GM19468 (cell line): ENCODE data around the gene NOL12.

Experiments used
- ATAC-seq: cut with Tn5 transposase; IDR thresholded peaks from one replicate; pipeline ENCODE4 v1.9.1; 2021; ENCODE audit warnings: mild to moderate bottlenecking, moderate library complexity, moderate number of reproducible peaks; ENCODE audit not compliant: unreplicated experiment; ENCODE audit errors: extremely low read depth

Gene NOL12

GRCh38 chr22:37659066-37659896 is 26.9 kb upstream of the NOL12 start:
- no peak for ATAC-seq

- no peak for ATAC-seq
Measured at GRCh38 chr22:37659897-37660708, 26.0 kb upstream of the NOL12 start.

- ATAC-seq: no peak
Measured at GRCh38 chr22:37660709-37661045, 25.5 kb upstream of the NOL12 start.

- no peak for ATAC-seq
Measured at GRCh38 chr22:37661160-37661924, 24.8 kb upstream of the NOL12 start.

GRCh38 chr22:37662039-37662438 is 24.1 kb upstream of the NOL12 start:
- no peak for ATAC-seq

- ATAC-seq: no peak
Measured at GRCh38 chr22:37663521-37664140, 22.5 kb upstream of the NOL12 start.

- no peak for ATAC-seq
Measured at GRCh38 chr22:37664249-37665101, 21.7 kb upstream of the NOL12 start.

- no peak for ATAC-seq
Measured at GRCh38 chr22:37665487-37665886, 20.7 kb upstream of the NOL12 start.

GRCh38 chr22:37669586-37669985 is 16.6 kb upstream of the NOL12 start:
- ATAC-seq: no peak

GRCh38 chr22:37672206-37672919 is 13.8 kb upstream of the NOL12 start:
- ATAC-seq: no peak

- ATAC-seq: no peak
Measured at GRCh38 chr22:37672920-37673455, 13.2 kb upstream of the NOL12 start.

- ATAC-seq: no peak
Measured at GRCh38 chr22:37674248-37674647, 11.9 kb upstream of the NOL12 start.

GRCh38 chr22:37674951-37675929 is 10.9 kb upstream of the NOL12 start, which contains the start of gene LGALS1:
Gene LGALS1 (plus strand): TSS chr22:37675636. CDS start chr22:37675703, 67 bp downstream.
- ATAC-seq: no peak

GRCh38 chr22:37675930-37676735 is 10.0 kb upstream of the NOL12 start:
- ATAC-seq: no peak

GRCh38 chr22:37676736-37677492 is 9.2 kb upstream of the NOL12 start:
- ATAC-seq: no peak

- no peak for ATAC-seq
Measured at GRCh38 chr22:37677493-37677974, 8.6 kb upstream of the NOL12 start.
